ENCODE measurements around the gene ITGA3.

ITGA3 gene

DNA sequence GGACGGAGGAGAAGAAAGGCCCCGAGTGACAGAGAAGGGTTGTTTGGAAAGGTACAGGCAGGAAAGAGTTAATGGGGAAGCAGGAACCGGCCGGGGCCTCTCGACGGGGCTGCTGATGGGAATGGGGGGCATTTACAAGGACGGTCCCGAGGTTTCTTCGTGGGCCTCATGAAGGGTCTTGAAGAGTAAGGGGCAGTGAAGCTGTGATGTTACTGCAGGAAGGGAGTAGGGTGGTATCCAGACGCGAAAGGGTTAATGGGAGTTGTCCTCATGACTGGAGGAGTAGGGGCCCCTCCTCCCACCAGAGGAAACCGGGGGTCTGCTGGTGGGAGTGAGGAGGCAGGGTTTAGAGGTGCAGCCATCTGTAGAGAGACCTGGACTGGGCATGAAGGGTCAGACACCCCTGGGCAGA is 39.7 kb downstream of the ITGA3 start:
- no peak for DNase-seq

DNA sequence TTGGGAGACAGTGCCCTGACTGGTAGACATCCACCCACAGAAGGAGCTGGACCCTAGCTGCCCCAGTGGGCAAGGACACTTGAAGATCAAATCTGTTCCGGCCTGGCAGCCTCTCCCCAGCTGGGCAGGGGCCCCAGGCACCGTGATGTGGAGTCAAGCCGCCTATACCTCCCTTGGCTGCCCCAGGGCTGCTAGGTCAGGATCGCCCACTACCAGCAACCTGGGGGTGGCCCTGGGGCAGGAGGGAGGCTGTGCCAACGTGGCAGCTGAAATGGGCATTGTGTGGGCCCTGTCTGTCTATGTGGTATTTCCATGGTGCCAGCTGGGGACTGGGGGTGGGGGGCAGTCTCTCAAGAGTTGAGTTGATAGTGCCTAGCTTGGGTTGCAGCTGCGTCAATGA is 40.2 kb downstream of the ITGA3 start:
- no peak for DNase-seq

DNA sequence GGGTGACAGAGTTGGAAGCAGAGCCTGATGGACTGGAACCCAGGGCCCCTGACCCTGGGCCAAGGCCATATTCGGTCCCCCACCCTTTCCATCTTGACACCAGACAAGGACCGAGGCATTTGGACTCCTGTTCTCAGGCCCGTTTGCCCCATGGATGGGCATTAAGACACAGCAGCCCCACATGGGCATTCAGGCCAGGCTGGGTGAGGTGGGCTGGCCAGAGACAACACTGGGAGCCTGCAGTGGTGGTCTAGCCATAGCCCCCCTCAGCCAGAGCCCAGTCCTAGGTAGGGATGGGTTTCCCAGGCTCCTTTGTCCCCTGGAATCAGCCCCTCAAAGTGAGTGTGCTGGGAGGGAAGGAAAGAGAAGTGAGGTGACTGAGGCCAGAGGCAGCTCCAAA is 40.8 kb downstream of the ITGA3 start:
- DNase-seq: no peak

DNA sequence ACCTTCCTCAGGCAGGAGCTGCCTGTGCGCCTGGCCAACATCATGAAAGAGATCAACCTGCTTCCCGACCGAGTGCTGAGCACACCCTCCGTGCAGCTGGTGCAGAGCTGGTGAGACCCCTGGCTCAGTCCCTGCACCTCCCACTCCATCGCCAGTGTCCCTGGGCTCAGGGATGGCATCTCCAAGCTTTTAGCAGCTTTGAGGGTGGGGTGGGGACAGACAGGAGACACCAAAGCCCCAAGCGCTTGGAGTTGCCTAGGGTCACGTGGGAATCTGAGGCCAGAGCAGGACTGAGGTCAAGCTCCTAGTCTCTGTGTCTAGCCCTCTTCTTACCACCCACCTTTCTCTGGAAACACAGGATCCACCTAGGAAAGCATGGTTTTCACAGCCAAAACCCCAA is 41.5 kb downstream of the ITGA3 start:
- DNase-seq: no peak

GRCh38 chr17:50097926-50098325 is 42.0 kb downstream of the ITGA3 start:
- DNase-seq: no peak

GRCh38 chr17:50098583-50098982 is 42.7 kb downstream of the ITGA3 start:
- DNase-seq: no peak

- no peak for DNase-seq
Measured at GRCh38 chr17:50099003-50099402, 43.1 kb downstream of the ITGA3 start.

GRCh38 chr17:50100480-50100883 is 44.6 kb downstream of the ITGA3 start:
- DNase-seq: no peak

- no peak for DNase-seq
Measured at GRCh38 chr17:50100921-50101345, 45.0 kb downstream of the ITGA3 start.

- no peak for DNase-seq
Measured at GRCh38 chr17:50101346-50102163, 45.6 kb downstream of the ITGA3 start.

DNA sequence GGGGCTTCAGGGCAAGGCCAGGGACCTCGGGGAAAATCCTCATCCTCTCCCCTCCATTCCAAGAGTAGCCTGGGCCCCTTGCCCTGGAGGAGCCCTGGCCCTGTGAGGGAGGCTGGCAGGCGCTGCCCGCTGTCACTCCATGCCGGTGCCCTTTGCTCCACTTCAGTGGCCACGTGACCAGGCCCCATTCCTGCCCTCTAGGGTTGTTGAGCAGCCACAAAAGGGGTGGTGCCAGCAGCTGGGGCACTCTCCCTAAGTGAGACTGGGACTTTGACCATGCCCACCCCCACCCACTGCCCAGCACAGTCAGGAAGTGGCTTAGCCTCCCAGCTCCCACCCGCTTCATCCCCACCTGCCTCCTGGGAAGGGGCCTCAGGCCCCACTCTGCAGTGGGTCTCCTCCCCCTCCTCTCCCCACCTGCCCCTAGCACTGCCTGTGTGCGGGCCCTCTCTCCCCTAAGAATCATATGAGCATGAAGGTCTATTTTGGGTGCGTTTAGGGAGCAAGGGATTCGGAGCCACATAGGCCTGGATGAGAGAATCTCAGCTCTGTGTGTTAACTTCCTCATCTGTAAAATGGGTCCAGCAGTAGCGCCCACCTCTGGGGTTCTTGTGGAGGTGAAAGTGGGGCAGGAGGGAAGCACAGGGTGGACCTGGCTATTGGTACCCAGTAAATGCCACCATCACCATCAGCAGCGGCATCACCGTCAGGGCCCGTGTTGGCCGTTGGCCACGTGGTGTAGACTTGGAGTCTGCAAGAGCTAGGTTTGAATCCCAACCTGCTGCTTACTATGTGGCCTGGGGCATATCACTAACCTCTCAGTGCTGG is 46.5 kb downstream of the ITGA3 start:
- no peak for DNase-seq

GRCh38 chr17:50103252-50103651 is 47.3 kb downstream of the ITGA3 start:
- no peak for DNase-seq

- DNase-seq: no peak
Measured at GRCh38 chr17:50103941-50104340, 48.0 kb downstream of the ITGA3 start.

- DNase-seq: no peak
Measured at GRCh38 chr17:50105811-50106210, 49.9 kb downstream of the ITGA3 start.

DNA sequence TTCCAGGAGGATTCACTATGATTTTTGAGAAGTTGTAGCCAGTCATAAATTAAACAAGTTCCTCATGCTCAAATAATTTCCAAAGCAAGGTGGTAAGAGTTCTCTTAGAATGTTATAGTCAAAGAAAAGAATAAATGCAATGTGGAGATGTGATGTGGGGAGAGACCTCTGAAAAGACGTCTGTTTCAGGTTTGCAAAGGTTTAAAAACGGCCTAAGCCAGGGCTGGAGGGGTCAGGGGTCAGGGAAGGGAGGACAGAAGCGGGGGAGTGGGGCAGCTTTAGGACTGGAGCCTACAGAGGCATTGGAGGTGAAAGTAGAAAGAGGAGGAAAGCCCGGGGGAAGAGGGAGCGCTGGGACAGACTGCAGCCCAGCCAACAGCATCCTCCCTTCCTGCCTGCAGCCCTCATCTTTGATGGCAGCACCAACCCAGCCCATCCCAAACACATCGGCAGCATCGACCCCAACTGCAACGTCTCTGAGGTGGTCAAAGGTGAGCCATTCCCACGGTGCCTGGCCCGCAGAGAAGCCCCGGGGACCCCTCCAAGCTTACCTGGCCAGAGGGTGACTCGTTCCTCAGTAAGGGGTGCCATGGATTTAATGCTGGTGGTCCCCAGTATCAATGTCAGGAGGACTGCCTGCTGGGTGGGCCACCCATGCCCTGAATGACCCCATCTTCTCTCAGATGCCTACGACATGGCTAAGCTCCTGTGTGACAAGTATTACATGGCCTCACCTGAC is 50.7 kb downstream of the ITGA3 start:
- no peak for DNase-seq

DNA sequence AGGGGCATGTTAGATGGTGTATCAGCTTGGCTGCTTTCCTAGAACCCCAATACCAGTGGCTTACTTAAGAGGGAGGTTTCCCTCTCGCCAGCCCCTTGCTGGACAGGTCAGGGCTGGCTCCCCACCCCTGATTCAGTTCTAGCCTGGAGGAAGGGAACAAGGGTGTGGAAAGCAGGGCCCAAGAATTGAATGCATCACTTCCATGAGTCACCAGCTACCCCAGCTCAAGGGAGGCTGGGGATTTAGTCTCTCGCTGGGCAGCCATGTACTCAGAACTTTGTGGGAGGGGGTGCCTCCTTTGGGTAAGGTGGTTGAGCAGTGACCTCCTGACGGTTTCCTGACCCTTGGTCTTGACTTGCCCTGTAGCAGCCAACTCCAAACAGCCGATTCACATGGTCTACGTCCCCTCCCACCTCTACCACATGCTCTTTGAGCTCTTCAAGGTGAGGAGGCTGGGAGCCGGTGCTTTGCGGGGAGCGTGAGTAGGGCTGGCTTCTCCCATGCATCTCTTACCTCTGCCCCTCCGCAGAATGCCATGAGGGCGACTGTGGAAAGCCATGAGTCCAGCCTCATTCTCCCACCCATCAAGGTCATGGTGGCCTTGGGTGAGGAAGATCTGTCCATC is 52.0 kb downstream of the ITGA3 start:
- DNase-seq: no peak

DNA sequence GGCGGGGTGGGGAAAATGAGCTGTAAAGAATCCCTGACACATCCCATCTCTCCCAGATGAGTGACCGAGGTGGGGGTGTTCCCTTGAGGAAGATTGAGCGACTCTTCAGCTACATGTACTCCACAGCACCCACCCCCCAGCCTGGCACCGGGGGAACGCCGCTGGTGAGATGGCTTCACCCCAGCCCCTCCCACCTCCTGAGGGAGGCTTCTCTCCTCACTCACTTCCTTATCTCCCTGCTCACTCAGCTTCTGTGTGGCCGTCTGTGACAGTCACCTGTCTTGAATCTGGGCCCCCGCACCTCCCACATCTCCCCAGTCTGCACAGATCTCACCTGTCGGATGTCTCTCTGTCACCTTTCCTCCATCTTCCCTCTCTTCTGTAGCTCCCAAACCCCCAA is 52.6 kb downstream of the ITGA3 start:
- DNase-seq: no peak

DNA sequence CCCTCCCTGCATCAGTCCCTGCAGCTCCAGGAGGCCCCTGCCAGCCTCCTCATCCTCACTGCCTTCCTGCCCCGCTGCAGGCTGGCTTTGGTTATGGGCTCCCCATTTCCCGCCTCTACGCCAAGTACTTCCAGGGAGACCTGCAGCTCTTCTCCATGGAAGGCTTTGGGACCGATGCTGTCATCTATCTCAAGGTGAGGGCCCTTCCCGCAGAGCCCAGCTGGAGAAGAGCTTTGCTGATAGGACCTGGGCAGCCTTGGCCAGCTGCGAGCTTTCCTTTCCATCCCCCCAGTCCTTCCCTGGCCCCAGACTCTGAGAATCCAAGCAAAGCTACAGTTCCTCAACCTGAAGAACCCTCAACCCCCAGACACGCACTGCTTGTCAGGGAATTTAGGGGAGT is 53.3 kb downstream of the ITGA3 start:
- no peak for DNase-seq

DNA sequence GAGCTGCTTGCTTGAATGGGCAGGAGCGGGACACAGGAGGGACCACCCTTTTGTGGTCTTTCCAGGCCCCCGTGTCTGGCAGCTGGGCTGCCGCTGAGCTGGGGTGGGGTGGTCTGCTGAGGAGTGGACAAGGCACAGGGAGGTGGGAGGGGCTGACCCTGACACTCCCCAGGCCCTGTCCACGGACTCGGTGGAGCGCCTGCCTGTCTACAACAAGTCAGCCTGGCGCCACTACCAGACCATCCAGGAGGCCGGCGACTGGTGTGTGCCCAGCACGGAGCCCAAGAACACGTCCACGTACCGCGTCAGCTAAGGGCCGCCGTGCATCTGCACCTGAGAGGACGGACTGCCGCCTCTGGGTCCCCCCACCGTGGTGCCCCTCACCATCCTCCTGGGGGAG is 53.9 kb downstream of the ITGA3 start:
- DNase-seq: no peak

DNA sequence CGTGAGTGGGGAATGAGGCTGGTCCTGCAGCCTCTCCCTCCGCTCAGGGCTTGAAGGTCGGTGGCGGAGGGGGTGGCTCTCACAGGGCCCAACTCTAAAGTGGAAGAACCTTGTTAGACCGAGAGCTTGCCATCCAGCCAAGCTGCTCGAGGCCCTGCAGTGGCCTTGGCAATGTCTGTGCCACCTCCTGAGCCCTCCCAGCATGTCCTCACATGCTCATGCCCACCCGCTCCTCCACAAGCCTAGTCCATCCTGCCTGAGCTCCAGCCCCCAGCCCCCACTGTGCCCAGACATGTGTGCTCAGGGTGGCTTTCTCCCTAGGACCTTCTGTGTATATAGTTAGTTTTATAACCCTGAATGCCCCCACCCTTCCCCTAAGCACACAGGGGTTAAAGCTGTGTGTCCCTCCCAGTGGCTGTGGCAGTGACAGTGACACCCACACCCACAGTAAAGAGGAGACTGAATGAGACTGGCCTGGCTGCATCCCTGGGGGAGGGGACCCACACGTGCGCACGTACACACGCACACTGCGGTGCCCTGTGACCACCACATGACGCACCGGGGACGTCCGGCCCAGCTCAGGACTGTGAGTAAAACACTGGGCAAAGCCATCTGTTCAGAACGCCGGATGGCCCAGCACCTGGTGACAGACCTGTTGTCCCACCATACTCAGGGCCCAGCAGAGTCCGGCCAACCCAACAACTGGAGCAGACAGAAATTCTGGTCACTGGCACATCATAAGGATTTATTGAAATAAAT is 54.9 kb downstream of the ITGA3 start:
- DNase-seq: no peak

DNA sequence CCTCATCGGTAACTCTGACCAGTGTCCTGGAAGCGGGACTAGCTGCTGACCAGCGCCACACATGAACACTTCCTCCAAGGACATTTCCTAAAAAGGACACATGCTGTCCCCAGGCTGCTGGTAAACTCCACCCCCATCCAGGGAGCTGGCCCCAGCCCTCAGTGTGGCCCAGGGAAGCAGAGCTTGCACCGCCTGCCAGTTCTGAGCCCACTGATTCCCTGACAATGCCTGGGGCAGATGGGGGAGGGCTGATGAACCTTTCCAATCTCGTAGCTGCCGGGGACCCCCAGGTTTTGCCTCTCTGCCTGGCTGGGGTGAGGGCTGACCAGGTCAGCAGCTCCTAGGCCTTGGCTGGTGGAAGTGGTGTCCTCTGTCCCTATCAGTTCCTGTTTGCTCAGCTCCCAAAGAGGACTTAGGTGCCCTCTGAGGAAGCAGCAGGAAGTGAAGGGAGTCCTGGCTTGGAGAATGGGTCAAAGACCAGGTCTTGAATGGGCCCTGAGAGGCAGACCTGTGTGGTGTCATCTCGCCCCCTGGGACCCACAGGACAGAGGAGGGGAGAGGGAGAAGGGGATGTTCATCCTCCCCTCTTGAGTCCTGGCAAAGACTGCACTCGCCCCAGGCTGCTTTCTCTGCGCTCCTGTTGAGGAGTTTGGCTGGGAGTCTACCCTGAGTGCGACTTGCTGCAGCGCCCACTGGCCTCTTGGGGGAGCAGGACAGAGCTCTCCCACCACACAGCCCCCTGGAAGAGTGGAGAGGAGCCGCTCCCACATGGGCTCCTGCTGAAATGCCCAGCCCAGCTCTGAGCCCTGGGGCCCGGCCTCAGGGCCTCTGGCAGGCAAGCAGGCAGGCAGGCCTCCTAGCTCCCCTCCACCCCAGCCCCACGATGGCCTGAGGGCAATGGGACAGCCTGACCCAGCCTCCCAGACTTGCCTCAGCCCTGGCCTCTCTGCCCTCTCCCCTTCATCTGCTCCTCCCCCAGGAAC is 56.1 kb downstream of the ITGA3 start:
- no peak for DNase-seq
